Right lobe of liver (tissue), 4 donors: ENCODE data around the gene DSE.

Experiments used
- CTCF ChIP-seq, 4 donors: fragments of 200-600 bp in 3 of 4; fragments of 450-650 bp in 1 of 4; IDR thresholded peaks; one replicate each; pipeline versions ENCODE4 v1.5.1 to v1.8.0; 2016 to 2022; ENCODE audit warnings: antibody characterized with exemption in 4 of 4, mild to moderate bottlenecking in 2 of 4
- POLR2A ChIP-seq: fragments of 450-650 bp; IDR thresholded peaks from one replicate; pipeline ENCODE4 v1.6.1; 2017; ENCODE audit warnings: antibody characterized with exemption, mild to moderate bottlenecking
- donor health status: DM: no; HTN: no; CAD: no.
- donor health status: DM: no; HTN: no; CAD: no.
- donor health status: DM: no; HTN: yes; CAD: no.

DNA sequence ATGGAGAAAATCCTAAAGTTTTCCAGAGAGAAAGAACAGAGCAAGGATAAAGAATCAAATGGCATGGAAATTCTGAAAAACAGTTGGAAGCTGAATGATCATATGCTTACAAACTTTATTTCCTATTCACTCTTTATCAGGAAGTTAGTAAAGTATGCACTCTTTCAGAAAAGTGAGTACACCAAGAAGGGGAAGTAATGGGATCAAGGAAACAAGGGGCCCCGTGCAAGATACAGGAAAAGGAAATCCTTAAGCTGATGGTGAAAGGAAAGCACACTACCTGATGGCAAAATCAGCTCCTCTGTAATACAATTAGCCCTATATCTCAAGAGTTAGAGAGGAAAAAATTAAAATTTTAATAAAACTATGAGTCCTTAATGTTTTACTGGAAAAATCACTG, 104.4 kb downstream of the DSE start:
- TF ChIP-seq CTCF (IDR thresholded peaks at IDR 0.05) = no peak
- TF ChIP-seq POLR2A = no peak
